K562 (cell line): ENCODE results near the gene TGFA. TPM values are rescaled to one million over a fixed set of nuclear protein-coding genes. Genes with fewer than 3 reads are reported as not detected.

Source experiments
- ATAC-seq: fragments of 200-7000 bp; cut with Tn5 transposase; 3 replicates; pipeline ENCODE4 v1.9.1; 2020; ENCODE audit warnings: moderate library complexity
- BruUV-seq: library from RNA; stranded (reverse); fragments of 400-500 nt; replicated peaks from 2 replicates; lab custom pipeline; 2021; lab: Mats Ljungman, UMichigan
- CTCF ChIA-PET: fragments of 300-600 bp; formaldehyde crosslinking; extraction: SDS; loops from one replicate; lab custom pipeline; 2021; ENCODE audit warnings: low intra/inter-chr PET ratio; lab: Yijun Ruan, JAX
- POLR2A ChIA-PET: fragments of 300-600, 350-650 bp; sonication (Branson Sonifier 250); formaldehyde crosslinking; extraction: SDS; loops from one replicate; lab custom pipeline; 2021; ENCODE audit warnings: antibody characterized with exemption, inconsistent platforms; lab: Yijun Ruan, JAX
- DNase-seq, 4 experiments: peaks; one replicate each; pipeline versions ENCODE4 v3.0.0 to v3.0.0-alpha.2; 2011 to 2018; ENCODE audit warnings: low spot score in 3 of 4, mixed read lengths in 3 of 4; ENCODE audit errors: extremely low read depth in 1 of 4
- FAIRE-seq: peaks from 2 replicates; lab custom pipeline; 2011; peaks lifted over from hg19 to GRCh38; lab: Jason Lieb, UNC
- H2AFZ ChIP-seq: 2 replicates; pipeline ENCODE4 v1.6.0; 2011; ENCODE audit warnings: low read depth, low read length, control low read depth, inconsistent platforms
- H3K27ac ChIP-seq: fragments of 200-600 bp; 3 replicates; pipeline ENCODE4 v1.8.0; 2011; ENCODE audit warnings: low read depth, mild to moderate bottlenecking, control low read depth, inconsistent platforms, low read length, moderate library complexity, mixed read lengths; ENCODE audit errors: extremely low read depth
- H3K27me3 ChIP-seq, 2 experiments: fragments of 300-600 bp in 1 of 2; 2 replicates in 1 of 2; 3 replicates in 1 of 2; pipeline versions ENCODE4 v1.6.0 to v1.8.0; 2011; ENCODE audit warnings: inconsistent platforms in 2 of 2, low read length in 2 of 2, mild to moderate bottlenecking in 1 of 2, mixed read lengths in 1 of 2, moderate library complexity in 1 of 2; ENCODE audit not compliant: control insufficient read depth in 2 of 2, insufficient read depth in 2 of 2
- H3K36me3 ChIP-seq: fragments of 300-600 bp; 3 replicates; pipeline ENCODE4 v1.8.0; 2011; ENCODE audit warnings: mild to moderate bottlenecking, low read length, inconsistent platforms; ENCODE audit not compliant: control insufficient read depth, insufficient read depth
- H3K4me1 ChIP-seq, 2 experiments: fragments of 200-600 bp in 1 of 2; replicated peaks in 1 of 2; 2 replicates in 1 of 2; 3 replicates in 1 of 2; pipeline versions ENCODE4 v1.5.1 to v1.8.0; 2011; ENCODE audit warnings: inconsistent platforms in 2 of 2, low read length in 2 of 2, mild to moderate bottlenecking in 1 of 2, mixed read lengths in 1 of 2, moderate library complexity in 1 of 2; ENCODE audit not compliant: control insufficient read depth in 2 of 2, insufficient read depth in 2 of 2
- H3K4me2 ChIP-seq: 2 replicates; pipeline ENCODE4 v1.6.1; 2011; ENCODE audit warnings: low read length, control low read depth, inconsistent platforms, mixed read lengths; ENCODE audit not compliant: insufficient read depth
- H3K4me3 ChIP-seq: fragments of 200-600 bp; sonication (generic), shearing (Covaris generic); 2 replicates; pipeline ENCODE4 v1.5.1; 2016; ENCODE audit warnings: control low read depth, inconsistent platforms
- H3K79me2 ChIP-seq: fragments of 200-600 bp; 3 replicates; pipeline ENCODE4 v1.8.0; 2011; ENCODE audit warnings: low read length, inconsistent platforms; ENCODE audit not compliant: control insufficient read depth, insufficient read depth
- H3K9ac ChIP-seq, 2 experiments: 2 replicates each; pipeline versions ENCODE4 v1.6.0 to v1.6.1; 2011; ENCODE audit warnings: low read depth in 2 of 2, low read length in 2 of 2, control low read depth in 1 of 2, inconsistent platforms in 1 of 2, mild to moderate bottlenecking in 1 of 2, mixed read lengths in 1 of 2; ENCODE audit not compliant: insufficient read depth in 1 of 2
- H3K9me1 ChIP-seq: one replicate; pipeline ENCODE4 v1.6.0; 2011; ENCODE audit warnings: inconsistent platforms, mild to moderate bottlenecking, low read length, moderate library complexity; ENCODE audit not compliant: control insufficient read depth, insufficient read depth
- H3K9me3 ChIP-seq: replicated peaks from 2 replicates; pipeline ENCODE4 v1.5.1; 2011; ENCODE audit warnings: low read depth, low read length, inconsistent platforms; ENCODE audit not compliant: control insufficient read depth, insufficient read depth
- H4K20me1 ChIP-seq: replicated peaks from 2 replicates; pipeline ENCODE4 v1.6.1; 2011; ENCODE audit warnings: low read length, inconsistent platforms, mixed read lengths; ENCODE audit not compliant: control insufficient read depth, insufficient read depth
- CREBBP ChIP-seq: IDR thresholded peaks from one replicate; pipeline ENCODE4 v1.6.1; 2012; ENCODE audit warnings: low read depth, mild to moderate bottlenecking, control low read depth, inconsistent platforms, low read length
- HMGXB4 ChIP-seq: sonication (generic); formaldehyde crosslinking; IDR thresholded peaks from 2 replicates; pipeline ENCODE4 v1.8.1; 2023; ENCODE audit warnings: mild to moderate bottlenecking, missing genetic modification reagents
- LARP7 ChIP-seq: fragments of 450-650 bp; IDR thresholded peaks from 2 replicates; pipeline ENCODE4 v1.6.1; 2016
- THRB ChIP-seq: fragments of 450-650 bp; formaldehyde crosslinking; conservative IDR thresholded peaks from 2 replicates; pipeline ENCODE4 v1.4.0; 2022; ENCODE audit warnings: mild to moderate bottlenecking, missing genetic modification characterization
- TSC22D4 ChIP-seq: fragments of 450-650 bp; IDR thresholded peaks from 2 replicates; pipeline ENCODE4 v1.6.1; 2016; ENCODE audit warnings: missing genetic modification characterization, missing biosample characterization, control low read depth
- ZNF3 ChIP-seq: fragments of 250-450 bp; sonication (Bioruptor Pico); IDR thresholded peaks from 2 replicates; pipeline ENCODE4 v1.5.0; 2021; ENCODE audit warnings: mild to moderate bottlenecking, moderate library complexity
- WGBS: fragments of 100-300 bp; shearing (Covaris generic); methylation state at CpG from one replicate; pipeline ENCODE4 v1.1.6; 2016; ENCODE audit warnings: low coverage, mixed read lengths; ENCODE audit not compliant: insufficient coverage; ENCODE audit errors: missing lambda C conversion rate; 5-methylcytosine and 5-hydroxymethylcytosine counted together
- in situ Hi-C: fragments of 300-500 bp; cut with MboI; formaldehyde crosslinking; loops from 4 replicates; pipeline ENCODE4 v1.15.0; 2018; ENCODE audit warnings: inconsistent platforms, mixed read lengths
- intact Hi-C: fragments of 100-400 bp; cut with micrococcal nuclease; formaldehyde crosslinking; loops from 2 replicates; pipeline ENCODE4 v1.14.2; 2022
- polyA plus RNA-seq, 8 experiments: library from polyadenylated mRNA; depleted of rRNA in 4 of 8; stranded (reverse) in 5 of 8; unstranded in 3 of 8; fragments of >200 nt; fragmentation: Nextera tagmentation in 2 of 8; fragmentation: Illumina TruSeq in 1 of 8; extraction: Ambion mirVana in 2 of 8; extraction: Trizol in 1 of 8; gene quantifications; 2 replicates each; pipeline versions ENCODE4 v1.2.1 to v1.2.3, GENCODE V29; 2011 to 2014; ENCODE audit warnings: inconsistent platforms in 1 of 8, missing spikeins in 1 of 8
- total RNA-seq, 7 experiments: library from RNA; depleted of rRNA in 6 of 7; stranded (reverse); fragments of >200 nt in 6 of 7; fragmentation: Illumina TruSeq in 2 of 7; extraction: Trizol in 2 of 7; gene quantifications; 2 replicates each; pipeline versions ENCODE4 v1.2.1 to v1.2.3, GENCODE V29; 2011 to 2021; ENCODE audit warnings: low replicate concordance in 1 of 7
- TF ChIP-seq, protein P1 (sequence below): fragments of 200-400 bp; formaldehyde crosslinking; IDR thresholded peaks from 2 replicates; pipeline ENCODE4 v1.6.1; 2017; ENCODE audit warnings: mild to moderate bottlenecking, low read depth, low read length, moderate library complexity

TGFA gene
- total and polyA plus RNA-seq, 9 of the 15 experiments (the other 6 are each of a cell fraction or from before 2014, with no cell fraction given) = not detected

- no peak overlapping the region for H3K9ac ChIP-seq
Measured at GRCh38 chr2:70450641-70451250, 102.9 kb downstream of the TGFA start.

More at GRCh38 chr2:70450641-70451250, 102.9 kb downstream of the TGFA start:
- CTCF ChIA-PET = no interaction called here
- Histone ChIP-seq H4K20me1 (peaks cover 5% of the 10 kb centered on the region), H3K4me2 (no peak overlapping the region), H3K27ac (no peak overlapping the region), H3K27me3 (peaks cover 30 to 51% of the 10 kb centered on the region in 2 experiments; a peak in 4 of 5 replicates), H3K36me3 (no peaks in the 10 kb centered on the region), H3K4me1 (no peaks in the 10 kb centered on the region), H2AFZ (no peak overlapping the region), H3K4me3 (no peak overlapping the region), H3K79me2 (no peaks in the 10 kb centered on the region), H3K9me1 (no peaks in the 10 kb centered on the region), H3K9me3 (no peaks in the 10 kb centered on the region)
- intact Hi-C loops (no loop called here), in situ Hi-C loops (no loop called here)
- WGBS = 0% methylated on average over 7 of the region's 7 CpGs
- FAIRE-seq (no peak), ATAC-seq (no peak), DNase-seq (no peak)
- TF ChIP-seq ZNF3 (CRISPR knock-in tag) (no peak), HMGXB4 (CRISPR knock-in tag) (no peak), TSC22D4 (no peak), LARP7 (no peak), THRB (no peak), CREBBP (no peak)
- TF ChIP-seq, protein P1, sequence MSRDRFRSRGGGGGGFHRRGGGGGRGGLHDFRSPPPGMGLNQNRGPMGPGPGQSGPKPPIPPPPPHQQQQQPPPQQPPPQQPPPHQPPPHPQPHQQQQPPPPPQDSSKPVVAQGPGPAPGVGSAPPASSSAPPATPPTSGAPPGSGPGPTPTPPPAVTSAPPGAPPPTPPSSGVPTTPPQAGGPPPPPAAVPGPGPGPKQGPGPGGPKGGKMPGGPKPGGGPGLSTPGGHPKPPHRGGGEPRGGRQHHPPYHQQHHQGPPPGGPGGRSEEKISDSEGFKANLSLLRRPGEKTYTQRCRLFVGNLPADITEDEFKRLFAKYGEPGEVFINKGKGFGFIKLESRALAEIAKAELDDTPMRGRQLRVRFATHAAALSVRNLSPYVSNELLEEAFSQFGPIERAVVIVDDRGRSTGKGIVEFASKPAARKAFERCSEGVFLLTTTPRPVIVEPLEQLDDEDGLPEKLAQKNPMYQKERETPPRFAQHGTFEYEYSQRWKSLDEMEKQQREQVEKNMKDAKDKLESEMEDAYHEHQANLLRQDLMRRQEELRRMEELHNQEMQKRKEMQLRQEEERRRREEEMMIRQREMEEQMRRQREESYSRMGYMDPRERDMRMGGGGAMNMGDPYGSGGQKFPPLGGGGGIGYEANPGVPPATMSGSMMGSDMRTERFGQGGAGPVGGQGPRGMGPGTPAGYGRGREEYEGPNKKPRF = no peak
- BruUV-seq = no TSS peak
- POLR2A ChIA-PET = interaction anchor here (0.6 to 0.7 kb wide), 2 partner anchors 10 to 566 kb away, joined by 3 to 4 read pairs; no protein-coding TSS in a partner anchor
